K562 (cell line): ENCODE results near the gene SRL. TPM values are rescaled to one million over a fixed set of nuclear protein-coding genes. Genes with fewer than 3 reads are reported as not detected.

ENCODE experiments used
- BRCA1 ChIP-seq, 2 experiments: fragments of 450-650 bp in 1 of 2; sonication (generic) in 1 of 2; formaldehyde crosslinking in 1 of 2; IDR thresholded peaks; 2 replicates each; pipeline versions ENCODE4 v1.5.0 to v1.6.1; 2017 to 2020; ENCODE audit warnings: mild to moderate bottlenecking in 1 of 2, missing genetic modification reagents in 1 of 2
- E2F3 ChIP-seq: fragments of 250-450 bp; sonication (Bioruptor Pico); IDR thresholded peaks from 2 replicates; pipeline ENCODE4 v1.4.0; 2020; ENCODE audit warnings: mild to moderate bottlenecking
- ELF1 ChIP-seq: fragments of 200-800 bp; sonication (Bioruptor generic); IDR thresholded peaks from 2 replicates; pipeline ENCODE4 v1.6.1; 2016; ENCODE audit warnings: missing genetic modification characterization, missing compliant biosample characterization
- GTF2F1 ChIP-seq: IDR thresholded peaks from 2 replicates; pipeline ENCODE4 v1.6.1; 2011; ENCODE audit warnings: low read depth, low read length, improper control_type of control experiment
- HDGF ChIP-seq: fragments of 450-650 bp; IDR thresholded peaks from 2 replicates; pipeline ENCODE4 v1.6.1; 2016
- KAT7 ChIP-seq: sonication (generic); formaldehyde crosslinking; IDR thresholded peaks from 2 replicates; pipeline ENCODE4 v1.8.0; 2022; ENCODE audit warnings: missing genetic modification reagents, mild to moderate bottlenecking, borderline replicate concordance
- KDM1A ChIP-seq, 2 experiments: fragments of 450-650 bp; IDR thresholded peaks; 2 replicates each; pipeline ENCODE4 v1.6.1; 2016; ENCODE audit warnings: mild to moderate bottlenecking in 2 of 2
- LCOR ChIP-seq: sonication (generic); formaldehyde crosslinking; IDR thresholded peaks from 2 replicates; pipeline ENCODE4 v1.8.0; 2022; ENCODE audit warnings: mild to moderate bottlenecking, missing genetic modification reagents
- MBD2 ChIP-seq: sonication (generic); IDR thresholded peaks from 2 replicates; pipeline ENCODE4 v1.6.1; 2016; ENCODE audit warnings: low read depth, borderline replicate concordance
- NCOA1 ChIP-seq: fragments of 450-650 bp; IDR thresholded peaks from 2 replicates; pipeline ENCODE4 v1.6.1; 2016; ENCODE audit warnings: low read depth
- NUFIP1 ChIP-seq: fragments of 450-650 bp; IDR thresholded peaks from 2 replicates; pipeline ENCODE4 v1.6.1; 2018; ENCODE audit not compliant: partially characterized antibody
- PHF8 ChIP-seq: fragments of 200-600 bp; sonication (generic); IDR thresholded peaks from 2 replicates; pipeline ENCODE4 v1.6.1; 2012; ENCODE audit warnings: mixed run types, mild to moderate bottlenecking, inconsistent platforms, low read length, moderate library complexity, borderline replicate concordance
- YBX1 ChIP-seq: fragments of 450-650 bp; IDR thresholded peaks from 2 replicates; pipeline ENCODE4 v1.7.1; 2016; ENCODE audit warnings: mild to moderate bottlenecking
- ZNF282 ChIP-seq: sonication (generic); formaldehyde crosslinking; IDR thresholded peaks from 2 replicates; pipeline ENCODE4 v1.8.1; 2023; ENCODE audit warnings: missing genetic modification reagents
- ZNF436 ChIP-seq: fragments of 250-450, 450-650 bp; sonication (Bioruptor Pico); formaldehyde crosslinking; IDR thresholded peaks from 2 replicates; pipeline ENCODE4 v1.7.0; 2020; ENCODE audit warnings: mild to moderate bottlenecking
- polyA plus RNA-seq, 8 experiments: library from polyadenylated mRNA; depleted of rRNA in 4 of 8; stranded (reverse) in 5 of 8; unstranded in 3 of 8; fragments of >200 nt; fragmentation: Nextera tagmentation in 2 of 8; fragmentation: Illumina TruSeq in 1 of 8; extraction: Ambion mirVana in 2 of 8; extraction: Trizol in 1 of 8; gene quantifications; 2 replicates each; pipeline versions ENCODE4 v1.2.1 to v1.2.3, GENCODE V29; 2011 to 2014; ENCODE audit warnings: inconsistent platforms in 1 of 8, missing spikeins in 1 of 8
- total RNA-seq, 7 experiments: library from RNA; depleted of rRNA in 6 of 7; stranded (reverse); fragments of >200 nt in 6 of 7; fragmentation: Illumina TruSeq in 2 of 7; extraction: Trizol in 2 of 7; gene quantifications; 2 replicates each; pipeline versions ENCODE4 v1.2.1 to v1.2.3, GENCODE V29; 2011 to 2021; ENCODE audit warnings: low replicate concordance in 1 of 7
- TF ChIP-seq, protein P1 (sequence below): fragments of 250-450 bp; sonication (Bioruptor Pico); IDR thresholded peaks from 2 replicates; pipeline ENCODE4 v1.9.0; 2021; ENCODE audit warnings: mild to moderate bottlenecking
- TF ChIP-seq, protein P2 (sequence below), 3 experiments: IDR thresholded peaks in 2 of 3; conservative IDR thresholded peaks in 1 of 3; 2 replicates each; pipeline ENCODE4 v1.5.1; 2011 to 2012; ENCODE audit warnings: low read length in 3 of 3, mild to moderate bottlenecking in 3 of 3, control low read depth in 2 of 3, improper control_type of control experiment in 1 of 3, inconsistent platforms in 1 of 3, low read depth in 1 of 3, mixed read lengths in 1 of 3, moderate library complexity in 1 of 3; ENCODE audit not compliant: insufficient read depth in 2 of 3
- TF ChIP-seq, protein P3 (sequence below): fragments of 250-450 bp; sonication (Bioruptor Pico); IDR thresholded peaks from 2 replicates; pipeline ENCODE4 v1.8.0; 2021; ENCODE audit warnings: moderate library complexity, mild to moderate bottlenecking, inconsistent platforms
- TF ChIP-seq, protein P4 (sequence below): fragments of 450-650 bp; formaldehyde crosslinking; IDR thresholded peaks from 2 replicates; pipeline ENCODE4 v1.4.0; 2020; ENCODE audit warnings: mild to moderate bottlenecking, mixed read lengths
- TF ChIP-seq, protein P5 (sequence below), 2 experiments: fragments of 250-450 bp in 1 of 2; fragments of 450-650 bp in 1 of 2; sonication (Bioruptor Pico) in 1 of 2; IDR thresholded peaks; 2 replicates each; pipeline versions ENCODE4 v1.6.1 to v1.8.0; 2016 to 2021; ENCODE audit warnings: mild to moderate bottlenecking in 2 of 2, moderate library complexity in 2 of 2, missing compliant biosample characterization in 1 of 2, missing genetic modification characterization in 1 of 2

The SRL gene
- total and polyA plus RNA-seq, 9 of the 15 experiments (the other 6 are each of a cell fraction or from before 2014, with no cell fraction given), result 0.01 TPM; not detected in 8

DNA sequence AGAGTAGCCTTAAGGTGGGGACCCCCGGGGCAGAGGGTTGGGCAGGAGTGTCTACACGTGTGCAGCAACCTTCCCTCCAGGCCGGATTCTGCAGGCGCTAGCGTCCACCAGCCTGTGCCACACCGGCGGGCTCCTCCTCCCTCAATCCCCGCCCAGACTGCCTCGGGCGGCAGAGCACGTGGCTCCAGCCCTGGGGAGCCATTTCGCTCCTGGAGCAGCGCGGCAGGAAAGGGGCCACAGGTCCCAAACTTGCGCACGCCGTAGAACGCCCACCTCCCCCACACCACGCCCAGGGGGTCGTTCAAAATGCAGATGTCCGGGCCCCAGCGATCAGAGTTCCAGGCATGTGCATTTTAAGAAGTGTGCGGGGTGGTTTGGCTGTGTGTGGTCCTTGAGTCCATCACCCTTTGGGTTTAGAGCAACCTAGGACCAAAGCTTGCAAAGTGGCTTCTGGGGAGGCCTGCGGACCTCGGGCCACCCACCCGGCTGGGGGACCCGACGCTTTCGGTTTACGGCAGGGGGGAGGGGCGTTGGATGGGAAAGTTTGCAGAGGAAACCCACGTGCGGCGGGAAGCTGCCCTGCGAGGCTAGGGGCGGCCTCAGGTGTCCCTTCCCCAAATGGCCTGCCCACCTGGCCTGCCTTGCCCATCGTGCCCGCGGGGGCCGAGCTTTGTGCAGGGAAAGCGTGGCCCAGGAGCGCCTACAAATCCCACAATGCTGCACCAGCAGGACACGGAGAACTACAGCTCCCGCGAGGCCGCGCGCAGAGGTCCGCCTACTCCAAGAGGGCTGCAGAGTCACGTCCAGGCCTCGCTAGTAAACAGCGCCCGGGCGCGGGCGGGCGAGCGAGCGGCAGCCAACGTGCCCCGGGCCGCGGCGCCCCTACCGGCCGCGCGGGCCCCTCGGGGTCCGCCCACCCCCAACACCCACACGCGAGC, 29.6 kb upstream of the SRL start (continued):
- TF ChIP-seq, protein P1, sequence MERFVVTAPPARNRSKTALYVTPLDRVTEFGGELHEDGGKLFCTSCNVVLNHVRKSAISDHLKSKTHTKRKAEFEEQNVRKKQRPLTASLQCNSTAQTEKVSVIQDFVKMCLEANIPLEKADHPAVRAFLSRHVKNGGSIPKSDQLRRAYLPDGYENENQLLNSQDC (CRISPR knock-in tag), result no peak
- no peak; the same call in 1 of the 2 replicates for TF ChIP-seq E2F3
- peak; percentile 68 for TF ChIP-seq MBD2
- peak; percentile 81; the same call in 1 of the 2 replicates for TF ChIP-seq KAT7
- TF ChIP-seq ELF1 (tag), result no peak
- TF ChIP-seq, protein P2, sequence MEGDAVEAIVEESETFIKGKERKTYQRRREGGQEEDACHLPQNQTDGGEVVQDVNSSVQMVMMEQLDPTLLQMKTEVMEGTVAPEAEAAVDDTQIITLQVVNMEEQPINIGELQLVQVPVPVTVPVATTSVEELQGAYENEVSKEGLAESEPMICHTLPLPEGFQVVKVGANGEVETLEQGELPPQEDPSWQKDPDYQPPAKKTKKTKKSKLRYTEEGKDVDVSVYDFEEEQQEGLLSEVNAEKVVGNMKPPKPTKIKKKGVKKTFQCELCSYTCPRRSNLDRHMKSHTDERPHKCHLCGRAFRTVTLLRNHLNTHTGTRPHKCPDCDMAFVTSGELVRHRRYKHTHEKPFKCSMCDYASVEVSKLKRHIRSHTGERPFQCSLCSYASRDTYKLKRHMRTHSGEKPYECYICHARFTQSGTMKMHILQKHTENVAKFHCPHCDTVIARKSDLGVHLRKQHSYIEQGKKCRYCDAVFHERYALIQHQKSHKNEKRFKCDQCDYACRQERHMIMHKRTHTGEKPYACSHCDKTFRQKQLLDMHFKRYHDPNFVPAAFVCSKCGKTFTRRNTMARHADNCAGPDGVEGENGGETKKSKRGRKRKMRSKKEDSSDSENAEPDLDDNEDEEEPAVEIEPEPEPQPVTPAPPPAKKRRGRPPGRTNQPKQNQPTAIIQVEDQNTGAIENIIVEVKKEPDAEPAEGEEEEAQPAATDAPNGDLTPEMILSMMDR (IDR thresholded peaks at IDR 0.05 in 2 of 3, conservative IDR thresholded peaks at IDR 0.05 in 1 of 3; ENCODE audit: insufficient read depth in 2 of 3, low read depth in 1 of 3, low read length in 3 of 3), result peak in 2 of 3 experiments; percentile 49 to 81; a peak in 4 of 6 replicates
- no peak for TF ChIP-seq ZNF282 (CRISPR knock-in tag)
- no peak for TF ChIP-seq BRCA1 (IDR thresholded peaks at IDR 0.05)
- no peak for TF ChIP-seq BRCA1 (CRISPR knock-in tag; IDR thresholded peaks at IDR 0.05)
- no peak; a peak in 1 of 4 replicates for TF ChIP-seq KDM1A (IDR thresholded peaks at IDR 0.05)
- 0 out of 2 replicates have a peak, but pooled peaks have one; percentile 17 for TF ChIP-seq NCOA1
- peak; percentile 69; the same call in 1 of the 2 replicates for TF ChIP-seq PHF8
- peak; percentile 80; the same call in 1 of the 2 replicates for TF ChIP-seq LCOR (CRISPR knock-in tag)
- TF ChIP-seq, protein P3, sequence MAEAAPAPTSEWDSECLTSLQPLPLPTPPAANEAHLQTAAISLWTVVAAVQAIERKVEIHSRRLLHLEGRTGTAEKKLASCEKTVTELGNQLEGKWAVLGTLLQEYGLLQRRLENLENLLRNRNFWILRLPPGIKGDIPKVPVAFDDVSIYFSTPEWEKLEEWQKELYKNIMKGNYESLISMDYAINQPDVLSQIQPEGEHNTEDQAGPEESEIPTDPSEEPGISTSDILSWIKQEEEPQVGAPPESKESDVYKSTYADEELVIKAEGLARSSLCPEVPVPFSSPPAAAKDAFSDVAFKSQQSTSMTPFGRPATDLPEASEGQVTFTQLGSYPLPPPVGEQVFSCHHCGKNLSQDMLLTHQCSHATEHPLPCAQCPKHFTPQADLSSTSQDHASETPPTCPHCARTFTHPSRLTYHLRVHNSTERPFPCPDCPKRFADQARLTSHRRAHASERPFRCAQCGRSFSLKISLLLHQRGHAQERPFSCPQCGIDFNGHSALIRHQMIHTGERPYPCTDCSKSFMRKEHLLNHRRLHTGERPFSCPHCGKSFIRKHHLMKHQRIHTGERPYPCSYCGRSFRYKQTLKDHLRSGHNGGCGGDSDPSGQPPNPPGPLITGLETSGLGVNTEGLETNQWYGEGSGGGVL (CRISPR knock-in tag), result no peak
- TF ChIP-seq, protein P4, sequence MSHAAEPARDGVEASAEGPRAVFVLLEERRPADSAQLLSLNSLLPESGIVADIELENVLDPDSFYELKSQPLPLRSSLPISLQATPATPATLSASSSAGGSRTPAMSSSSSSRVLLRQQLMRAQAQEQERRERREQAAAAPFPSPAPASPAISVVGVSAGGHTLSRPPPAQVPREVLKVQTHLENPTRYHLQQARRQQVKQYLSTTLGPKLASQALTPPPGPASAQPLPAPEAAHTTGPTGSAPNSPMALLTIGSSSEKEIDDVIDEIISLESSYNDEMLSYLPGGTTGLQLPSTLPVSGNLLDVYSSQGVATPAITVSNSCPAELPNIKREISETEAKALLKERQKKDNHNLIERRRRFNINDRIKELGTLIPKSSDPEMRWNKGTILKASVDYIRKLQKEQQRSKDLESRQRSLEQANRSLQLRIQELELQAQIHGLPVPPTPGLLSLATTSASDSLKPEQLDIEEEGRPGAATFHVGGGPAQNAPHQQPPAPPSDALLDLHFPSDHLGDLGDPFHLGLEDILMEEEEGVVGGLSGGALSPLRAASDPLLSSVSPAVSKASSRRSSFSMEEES, result no peak
- 0 out of 2 replicates have a peak, but pooled peaks have one; percentile 46 for TF ChIP-seq GTF2F1
- no peak; the same call in 1 of the 2 replicates for TF ChIP-seq HDGF
- no peak for TF ChIP-seq NUFIP1
- no peak for TF ChIP-seq YBX1
- TF ChIP-seq, protein P5, sequence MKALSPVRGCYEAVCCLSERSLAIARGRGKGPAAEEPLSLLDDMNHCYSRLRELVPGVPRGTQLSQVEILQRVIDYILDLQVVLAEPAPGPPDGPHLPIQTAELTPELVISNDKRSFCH (CRISPR knock-in tag; IDR thresholded peaks at IDR 0.05), result no peak
- TF ChIP-seq, protein P5 (tag; IDR thresholded peaks at IDR 0.05), result peak; percentile 70
- TF ChIP-seq ZNF436 (CRISPR knock-in tag), result no peak
